ENCODE data around the gene ANKRD62.

ANKRD62 gene

DNA sequence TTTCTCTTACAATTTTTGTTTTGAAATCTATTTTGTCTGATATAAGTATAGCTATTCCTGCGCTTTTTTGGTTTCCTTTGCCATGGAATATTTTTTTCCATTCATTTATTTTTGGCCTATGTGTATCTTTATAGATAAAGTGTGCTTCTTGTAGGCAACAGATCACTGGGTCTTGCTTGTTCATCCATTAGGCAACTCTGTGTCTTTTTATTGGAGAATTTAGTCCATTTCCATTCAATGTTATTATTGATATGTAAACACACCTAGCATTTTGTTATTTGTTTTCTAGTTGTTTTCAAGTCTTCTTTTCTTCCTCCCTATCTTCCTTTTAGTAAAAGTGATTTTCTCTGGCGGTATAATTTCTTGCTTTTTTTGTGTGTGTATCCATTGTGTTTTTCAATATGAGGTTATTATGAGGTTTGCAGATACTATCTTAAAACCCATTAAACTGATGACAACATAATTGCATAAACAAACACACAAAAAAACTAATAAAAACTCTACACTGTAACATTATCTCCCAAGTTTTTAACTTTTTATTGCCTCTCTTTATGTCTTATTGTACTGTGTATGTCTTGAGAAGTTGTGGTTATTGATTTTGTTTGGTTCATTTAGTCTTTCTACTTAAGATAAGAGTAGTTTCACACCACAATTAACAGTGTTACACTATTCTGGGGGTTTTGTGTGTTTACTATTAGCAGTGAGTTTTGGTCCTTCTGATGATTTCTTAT is 71.6 kb downstream of the ANKRD62 start (continued):
- TF ChIP-seq BCL11A (tag by site-specific recombination; IDR thresholded peaks at IDR 0.05; ENCODE audit: low read depth) (no peak), ZFP41 (tag by site-specific recombination; IDR thresholded peaks at IDR 0.05; ENCODE audit: borderline replicate concordance) (no peak), ZNF423 (tag by site-specific recombination; IDR thresholded peaks at IDR 0.05) (no peak), ZNF571 (tag by site-specific recombination; IDR thresholded peaks at IDR 0.05) (no peak), ZNF37A (tag by site-specific recombination; IDR thresholded peaks at IDR 0.05) (no peak), ZNF621 (tag by site-specific recombination; IDR thresholded peaks at IDR 0.05) (no peak), ZSCAN23 (tag by site-specific recombination; IDR thresholded peaks at IDR 0.05) (no peak), SP3 (tag by site-specific recombination; IDR thresholded peaks at IDR 0.05) (no peak), KLF7 (tag by site-specific recombination; IDR thresholded peaks at IDR 0.05; ENCODE audit: borderline replicate concordance) (no peak), WT1 (tag by site-specific recombination; IDR thresholded peaks at IDR 0.05) (peak; percentile 62), ZNF155 (tag by site-specific recombination; IDR thresholded peaks at IDR 0.05) (no peak), ZNF629 (tag by site-specific recombination; IDR thresholded peaks at IDR 0.05) (no peak), ZNF146 (tag by site-specific recombination; IDR thresholded peaks at IDR 0.05) (no peak), ZNF16 (tag by site-specific recombination; IDR thresholded peaks at IDR 0.05; ENCODE audit: low read depth) (no peak), ZNF76 (tag by site-specific recombination; IDR thresholded peaks at IDR 0.05; ENCODE audit: borderline replicate concordance, low read depth) (no peak), ZFHX2 (tag by site-specific recombination; conservative IDR thresholded peaks at IDR 0.05) (no peak), GLIS2 (tag by site-specific recombination; IDR thresholded peaks at IDR 0.05) (peak; percentile 19; the same call in 1 of the 2 replicates), ZNF132 (tag by site-specific recombination; IDR thresholded peaks at IDR 0.05; ENCODE audit: borderline replicate concordance) (no peak)
- TF ChIP-seq, protein P1, sequence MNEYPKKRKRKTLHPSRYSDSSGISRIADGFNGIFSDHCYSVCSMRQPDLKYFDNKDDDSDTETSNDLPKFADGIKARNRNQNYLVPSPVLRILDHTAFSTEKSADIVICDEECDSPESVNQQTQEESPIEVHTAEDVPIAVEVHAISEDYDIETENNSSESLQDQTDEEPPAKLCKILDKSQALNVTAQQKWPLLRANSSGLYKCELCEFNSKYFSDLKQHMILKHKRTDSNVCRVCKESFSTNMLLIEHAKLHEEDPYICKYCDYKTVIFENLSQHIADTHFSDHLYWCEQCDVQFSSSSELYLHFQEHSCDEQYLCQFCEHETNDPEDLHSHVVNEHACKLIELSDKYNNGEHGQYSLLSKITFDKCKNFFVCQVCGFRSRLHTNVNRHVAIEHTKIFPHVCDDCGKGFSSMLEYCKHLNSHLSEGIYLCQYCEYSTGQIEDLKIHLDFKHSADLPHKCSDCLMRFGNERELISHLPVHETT (tag by site-specific recombination; IDR thresholded peaks at IDR 0.05): no peak
- TF ChIP-seq, protein P2, sequence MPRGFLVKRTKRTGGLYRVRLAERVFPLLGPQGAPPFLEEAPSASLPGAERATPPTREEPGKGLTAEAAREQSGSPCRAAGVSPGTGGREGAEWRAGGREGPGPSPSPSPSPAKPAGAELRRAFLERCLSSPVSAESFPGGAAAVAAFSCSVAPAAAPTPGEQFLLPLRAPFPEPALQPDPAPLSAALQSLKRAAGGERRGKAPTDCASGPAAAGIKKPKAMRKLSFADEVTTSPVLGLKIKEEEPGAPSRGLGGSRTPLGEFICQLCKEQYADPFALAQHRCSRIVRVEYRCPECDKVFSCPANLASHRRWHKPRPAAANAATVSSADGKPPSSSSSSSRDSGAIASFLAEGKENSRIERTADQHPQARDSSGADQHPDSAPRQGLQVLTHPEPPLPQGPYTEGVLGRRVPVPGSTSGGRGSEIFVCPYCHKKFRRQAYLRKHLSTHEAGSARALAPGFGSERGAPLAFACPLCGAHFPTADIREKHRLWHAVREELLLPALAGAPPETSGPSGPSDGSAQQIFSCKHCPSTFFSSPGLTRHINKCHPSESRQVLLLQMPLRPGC (tag by site-specific recombination; IDR thresholded peaks at IDR 0.05): no peak
- TF ChIP-seq, protein P3, sequence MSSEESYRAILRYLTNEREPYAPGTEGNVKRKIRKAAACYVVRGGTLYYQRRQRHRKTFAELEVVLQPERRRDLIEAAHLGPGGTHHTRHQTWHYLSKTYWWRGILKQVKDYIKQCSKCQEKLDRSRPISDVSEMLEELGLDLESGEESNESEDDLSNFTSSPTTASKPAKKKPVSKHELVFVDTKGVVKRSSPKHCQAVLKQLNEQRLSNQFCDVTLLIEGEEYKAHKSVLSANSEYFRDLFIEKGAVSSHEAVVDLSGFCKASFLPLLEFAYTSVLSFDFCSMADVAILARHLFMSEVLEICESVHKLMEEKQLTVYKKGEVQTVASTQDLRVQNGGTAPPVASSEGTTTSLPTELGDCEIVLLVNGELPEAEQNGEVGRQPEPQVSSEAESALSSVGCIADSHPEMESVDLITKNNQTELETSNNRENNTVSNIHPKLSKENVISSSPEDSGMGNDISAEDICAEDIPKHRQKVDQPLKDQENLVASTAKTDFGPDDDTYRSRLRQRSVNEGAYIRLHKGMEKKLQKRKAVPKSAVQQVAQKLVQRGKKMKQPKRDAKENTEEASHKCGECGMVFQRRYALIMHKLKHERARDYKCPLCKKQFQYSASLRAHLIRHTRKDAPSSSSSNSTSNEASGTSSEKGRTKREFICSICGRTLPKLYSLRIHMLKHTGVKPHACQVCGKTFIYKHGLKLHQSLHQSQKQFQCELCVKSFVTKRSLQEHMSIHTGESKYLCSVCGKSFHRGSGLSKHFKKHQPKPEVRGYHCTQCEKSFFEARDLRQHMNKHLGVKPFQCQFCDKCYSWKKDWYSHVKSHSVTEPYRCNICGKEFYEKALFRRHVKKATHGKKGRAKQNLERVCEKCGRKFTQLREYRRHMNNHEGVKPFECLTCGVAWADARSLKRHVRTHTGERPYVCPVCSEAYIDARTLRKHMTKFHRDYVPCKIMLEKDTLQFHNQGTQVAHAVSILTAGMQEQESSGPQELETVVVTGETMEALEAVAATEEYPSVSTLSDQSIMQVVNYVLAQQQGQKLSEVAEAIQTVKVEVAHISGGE (tag by site-specific recombination; conservative IDR thresholded peaks at IDR 0.05; ENCODE audit: low read depth): no peak
- TF ChIP-seq, protein P4, sequence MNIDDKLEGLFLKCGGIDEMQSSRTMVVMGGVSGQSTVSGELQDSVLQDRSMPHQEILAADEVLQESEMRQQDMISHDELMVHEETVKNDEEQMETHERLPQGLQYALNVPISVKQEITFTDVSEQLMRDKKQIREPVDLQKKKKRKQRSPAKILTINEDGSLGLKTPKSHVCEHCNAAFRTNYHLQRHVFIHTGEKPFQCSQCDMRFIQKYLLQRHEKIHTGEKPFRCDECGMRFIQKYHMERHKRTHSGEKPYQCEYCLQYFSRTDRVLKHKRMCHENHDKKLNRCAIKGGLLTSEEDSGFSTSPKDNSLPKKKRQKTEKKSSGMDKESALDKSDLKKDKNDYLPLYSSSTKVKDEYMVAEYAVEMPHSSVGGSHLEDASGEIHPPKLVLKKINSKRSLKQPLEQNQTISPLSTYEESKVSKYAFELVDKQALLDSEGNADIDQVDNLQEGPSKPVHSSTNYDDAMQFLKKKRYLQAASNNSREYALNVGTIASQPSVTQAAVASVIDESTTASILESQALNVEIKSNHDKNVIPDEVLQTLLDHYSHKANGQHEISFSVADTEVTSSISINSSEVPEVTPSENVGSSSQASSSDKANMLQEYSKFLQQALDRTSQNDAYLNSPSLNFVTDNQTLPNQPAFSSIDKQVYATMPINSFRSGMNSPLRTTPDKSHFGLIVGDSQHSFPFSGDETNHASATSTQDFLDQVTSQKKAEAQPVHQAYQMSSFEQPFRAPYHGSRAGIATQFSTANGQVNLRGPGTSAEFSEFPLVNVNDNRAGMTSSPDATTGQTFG (tag by site-specific recombination; IDR thresholded peaks at IDR 0.05; ENCODE audit: borderline replicate concordance): 0 out of 2 replicates have a peak, but pooled peaks have one; percentile 44
- TF ChIP-seq, protein P5, sequence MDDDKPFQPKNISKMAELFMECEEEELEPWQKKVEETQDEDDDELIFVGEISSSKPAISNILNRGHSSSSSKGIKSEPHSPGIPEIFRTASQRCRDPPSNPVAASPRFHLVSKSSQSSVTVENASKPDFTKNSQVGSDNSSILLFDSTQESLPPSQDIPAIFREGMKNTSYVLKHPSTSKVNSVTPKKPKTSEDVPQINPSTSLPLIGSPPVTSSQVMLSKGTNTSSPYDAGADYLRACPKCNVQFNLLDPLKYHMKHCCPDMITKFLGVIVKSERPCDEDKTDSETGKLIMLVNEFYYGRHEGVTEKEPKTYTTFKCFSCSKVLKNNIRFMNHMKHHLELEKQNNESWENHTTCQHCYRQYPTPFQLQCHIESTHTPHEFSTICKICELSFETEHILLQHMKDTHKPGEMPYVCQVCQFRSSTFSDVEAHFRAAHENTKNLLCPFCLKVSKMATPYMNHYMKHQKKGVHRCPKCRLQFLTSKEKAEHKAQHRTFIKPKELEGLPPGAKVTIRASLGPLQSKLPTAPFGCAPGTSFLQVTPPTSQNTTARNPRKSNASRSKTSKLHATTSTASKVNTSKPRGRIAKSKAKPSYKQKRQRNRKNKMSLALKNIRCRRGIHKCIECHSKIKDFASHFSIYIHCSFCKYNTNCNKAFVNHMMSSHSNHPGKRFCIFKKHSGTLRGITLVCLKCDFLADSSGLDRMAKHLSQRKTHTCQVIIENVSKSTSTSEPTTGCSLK (tag by site-specific recombination; IDR thresholded peaks at IDR 0.05): no peak
- TF ChIP-seq, protein P6, sequence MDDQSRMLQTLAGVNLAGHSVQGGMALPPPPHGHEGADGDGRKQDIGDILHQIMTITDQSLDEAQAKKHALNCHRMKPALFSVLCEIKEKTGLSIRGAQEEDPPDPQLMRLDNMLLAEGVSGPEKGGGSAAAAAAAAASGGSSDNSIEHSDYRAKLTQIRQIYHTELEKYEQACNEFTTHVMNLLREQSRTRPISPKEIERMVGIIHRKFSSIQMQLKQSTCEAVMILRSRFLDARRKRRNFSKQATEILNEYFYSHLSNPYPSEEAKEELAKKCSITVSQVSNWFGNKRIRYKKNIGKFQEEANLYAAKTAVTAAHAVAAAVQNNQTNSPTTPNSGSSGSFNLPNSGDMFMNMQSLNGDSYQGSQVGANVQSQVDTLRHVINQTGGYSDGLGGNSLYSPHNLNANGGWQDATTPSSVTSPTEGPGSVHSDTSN (CRISPR knock-in tag; IDR thresholded peaks at IDR 0.05): no peak
- TF ChIP-seq, protein P7, sequence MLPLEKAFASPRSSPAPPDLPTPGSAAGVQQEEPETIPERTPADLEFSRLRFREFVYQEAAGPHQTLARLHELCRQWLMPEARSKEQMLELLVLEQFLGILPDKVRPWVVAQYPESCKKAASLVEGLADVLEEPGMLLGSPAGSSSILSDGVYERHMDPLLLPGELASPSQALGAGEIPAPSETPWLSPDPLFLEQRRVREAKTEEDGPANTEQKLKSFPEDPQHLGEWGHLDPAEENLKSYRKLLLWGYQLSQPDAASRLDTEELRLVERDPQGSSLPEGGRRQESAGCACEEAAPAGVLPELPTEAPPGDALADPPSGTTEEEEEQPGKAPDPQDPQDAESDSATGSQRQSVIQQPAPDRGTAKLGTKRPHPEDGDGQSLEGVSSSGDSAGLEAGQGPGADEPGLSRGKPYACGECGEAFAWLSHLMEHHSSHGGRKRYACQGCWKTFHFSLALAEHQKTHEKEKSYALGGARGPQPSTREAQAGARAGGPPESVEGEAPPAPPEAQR (tag by site-specific recombination; IDR thresholded peaks at IDR 0.05): no peak

Measured in HEK293 (cell line).